Skin epidermis (tissue), 12 donors: Measurements from ENCODE around the gene FGF18.
"Not testable (repeated sequence)": the region's sequence is repeated elsewhere in the genome, so short reads cannot be mapped to it uniquely, and the experiment has no call there.

Experiments
- H3K27ac ChIP-seq, 21 experiments: fragments of 200-600 bp; sonication (generic) in 11 of 21; one replicate each; pipeline ENCODE4 v1.5.0; 2020; ENCODE audit warnings: mild to moderate bottlenecking in 3 of 21, inconsistent platforms in 2 of 21, moderate library complexity in 2 of 21
- H3K4me3 ChIP-seq, 7 experiments: fragments of 200-600 bp; sonication (generic) in 2 of 7; one replicate each; pipeline ENCODE4 v1.5.0; 2020; ENCODE audit warnings: inconsistent platforms in 2 of 7, mild to moderate bottlenecking in 2 of 7, moderate library complexity in 1 of 7

FGF18 gene

GRCh38 chr5:171397599-171397998 lies 21.8 kb upstream of the FGF18 start:
- Histone ChIP-seq H3K27ac (no peak overlapping the region), H3K4me3 (no peak overlapping the region)

DNA sequence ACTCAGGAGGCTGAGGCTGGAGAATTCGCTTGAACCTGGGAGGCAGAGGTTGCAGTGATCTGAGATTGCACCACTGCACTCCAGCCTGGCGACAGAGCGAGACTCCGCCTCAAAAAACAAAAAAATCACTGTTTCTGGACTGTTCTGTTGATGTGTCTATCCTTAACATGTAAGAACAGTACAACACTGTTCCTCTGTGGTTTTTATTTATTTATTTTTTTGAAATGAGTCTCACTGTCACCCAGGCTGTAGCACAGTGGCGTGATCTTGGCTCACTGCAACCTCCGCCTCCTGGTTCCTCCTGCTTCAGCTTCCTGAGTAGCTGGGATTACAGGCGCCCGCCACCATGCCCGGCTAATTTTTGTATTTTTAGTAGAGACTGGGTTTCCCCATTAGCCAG lies 20.8 kb upstream of the FGF18 start:
- H3K4me3 ChIP-seq, H3K27ac ChIP-seq: not testable (repeated sequence)

GRCh38 chr5:171400169-171400568 lies 19.3 kb upstream of the FGF18 start:
- Histone ChIP-seq H3K27ac (no peak overlapping the region), H3K4me3 (no peak overlapping the region)

DNA sequence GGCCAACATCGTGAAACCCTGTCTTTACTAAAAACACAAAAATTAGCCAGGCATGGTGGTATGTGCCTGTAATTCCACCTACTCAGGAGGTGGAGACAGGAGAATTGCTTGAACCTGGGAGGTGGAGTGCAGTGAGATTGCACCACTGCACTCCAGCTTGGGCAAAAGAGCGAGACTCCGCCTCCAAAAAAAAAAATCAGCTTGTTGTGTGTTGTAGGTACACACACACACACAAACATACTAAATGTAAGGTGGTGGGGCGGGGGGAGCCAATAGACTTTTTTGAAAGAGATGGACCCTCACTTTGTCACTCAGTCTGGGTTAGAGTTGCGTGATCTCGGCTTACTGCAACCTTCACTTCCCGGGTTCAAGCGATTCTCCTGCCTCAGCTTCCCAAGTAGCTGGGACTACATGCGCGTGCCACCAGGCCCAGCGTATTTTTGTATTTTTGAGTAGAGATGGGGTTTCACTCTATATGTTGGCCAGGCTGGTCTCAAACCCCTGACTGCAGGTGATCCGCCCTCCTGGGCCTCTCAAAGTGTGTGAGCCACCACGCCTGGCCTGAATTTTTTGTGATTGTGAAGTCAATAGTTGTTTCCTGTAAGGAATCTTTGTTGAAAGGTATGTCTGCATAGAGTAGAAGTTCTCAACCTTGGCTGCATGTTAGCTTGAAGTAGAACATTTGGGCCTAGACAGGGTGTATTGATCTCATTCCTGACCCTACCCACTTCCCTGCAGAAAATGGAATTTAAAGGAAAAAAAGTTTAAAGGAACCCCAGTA lies 18.1 kb upstream of the FGF18 start:
- Histone ChIP-seq H3K27ac (no peak overlapping the region), H3K4me3 (no peak overlapping the region)

GRCh38 chr5:171402751-171403150 lies 16.7 kb upstream of the FGF18 start:
- H3K27ac ChIP-seq, H3K4me3 ChIP-seq: not testable (repeated sequence)

DNA sequence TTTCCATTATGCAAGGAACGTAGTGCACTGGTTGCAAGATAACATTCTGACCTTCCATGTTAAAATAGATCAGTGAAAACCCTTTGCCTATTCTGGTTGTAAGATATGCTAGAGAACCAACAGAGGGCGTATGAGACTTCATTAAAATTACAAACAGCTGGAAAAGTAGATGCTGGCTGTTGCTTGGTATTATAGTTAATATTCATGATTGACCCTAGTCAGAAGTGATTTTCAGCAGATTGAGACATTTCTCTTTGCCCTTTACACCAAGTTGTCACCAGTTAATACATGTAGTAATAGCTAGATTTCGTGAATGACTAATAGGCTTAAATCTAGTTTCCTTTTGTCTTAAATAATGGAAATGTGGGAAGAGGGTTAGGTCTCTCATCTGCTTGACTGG lies 13.8 kb upstream of the FGF18 start:
- Histone ChIP-seq H3K4me3 (no peak overlapping the region), H3K27ac (no peak overlapping the region)

DNA sequence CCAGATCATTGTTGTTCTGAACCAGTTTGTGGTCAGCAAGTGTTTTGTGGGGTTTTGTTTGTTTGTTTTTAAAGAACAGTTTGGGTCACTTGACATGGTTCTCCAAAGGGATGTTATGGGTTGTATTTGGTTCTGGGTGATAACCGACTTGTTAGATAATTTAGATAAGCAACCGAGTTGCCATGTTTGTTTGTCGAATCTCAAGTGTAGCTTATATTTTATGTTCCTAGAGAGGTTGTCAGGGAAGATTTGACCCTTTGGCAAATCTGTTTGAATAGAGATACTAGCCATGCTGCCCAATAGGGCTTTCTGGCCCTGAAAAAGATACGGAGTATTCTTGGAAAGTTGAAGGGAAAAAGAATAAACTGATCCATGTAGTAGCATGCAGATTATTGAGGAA lies 12.2 kb upstream of the FGF18 start:
- Histone ChIP-seq H3K27ac (no peak overlapping the region), H3K4me3 (no peak overlapping the region)

- no peak overlapping the region for H3K4me3 ChIP-seq
- no peak overlapping the region for H3K27ac ChIP-seq
Measured at GRCh38 chr5:171409164-171410136, 10.0 kb upstream of the FGF18 start.

GRCh38 chr5:171410181-171410580 lies 9.3 kb upstream of the FGF18 start:
- no peak overlapping the region for H3K27ac ChIP-seq
- no peak overlapping the region for H3K4me3 ChIP-seq

- H3K4me3 ChIP-seq, result no peak overlapping the region
Measured at GRCh38 chr5:171412186-171412585, 7.3 kb upstream of the FGF18 start.

GRCh38 chr5:171413153-171413910 lies 6.1 kb upstream of the FGF18 start:
- H3K4me3 ChIP-seq, result no peak overlapping the region
- no peak overlapping the region for H3K27ac ChIP-seq

More at GRCh38 chr5:171412186-171412585, 7.3 kb upstream of the FGF18 start:
- no peak overlapping the region for H3K27ac ChIP-seq

DNA sequence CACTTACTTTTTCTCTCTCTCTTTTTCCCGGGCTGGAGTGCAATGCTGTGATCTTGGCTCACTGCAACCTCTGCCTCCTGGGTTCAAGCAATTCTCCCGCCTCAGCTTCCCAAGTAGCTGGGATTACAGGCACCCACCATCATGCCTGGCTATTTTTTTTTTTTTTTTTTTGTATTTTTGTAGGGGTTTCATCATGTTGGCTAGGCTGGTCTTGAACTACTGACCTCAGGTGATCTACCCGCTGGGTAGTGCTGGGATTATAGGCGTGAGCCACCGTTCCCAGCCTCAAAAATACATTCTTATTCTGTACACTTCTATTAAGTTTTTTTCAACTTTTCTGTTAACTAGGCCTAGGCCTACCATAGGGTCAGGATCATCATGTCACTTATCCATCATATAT lies 5.5 kb upstream of the FGF18 start:
- not testable (repeated sequence) for H3K4me3 ChIP-seq, H3K27ac ChIP-seq

DNA sequence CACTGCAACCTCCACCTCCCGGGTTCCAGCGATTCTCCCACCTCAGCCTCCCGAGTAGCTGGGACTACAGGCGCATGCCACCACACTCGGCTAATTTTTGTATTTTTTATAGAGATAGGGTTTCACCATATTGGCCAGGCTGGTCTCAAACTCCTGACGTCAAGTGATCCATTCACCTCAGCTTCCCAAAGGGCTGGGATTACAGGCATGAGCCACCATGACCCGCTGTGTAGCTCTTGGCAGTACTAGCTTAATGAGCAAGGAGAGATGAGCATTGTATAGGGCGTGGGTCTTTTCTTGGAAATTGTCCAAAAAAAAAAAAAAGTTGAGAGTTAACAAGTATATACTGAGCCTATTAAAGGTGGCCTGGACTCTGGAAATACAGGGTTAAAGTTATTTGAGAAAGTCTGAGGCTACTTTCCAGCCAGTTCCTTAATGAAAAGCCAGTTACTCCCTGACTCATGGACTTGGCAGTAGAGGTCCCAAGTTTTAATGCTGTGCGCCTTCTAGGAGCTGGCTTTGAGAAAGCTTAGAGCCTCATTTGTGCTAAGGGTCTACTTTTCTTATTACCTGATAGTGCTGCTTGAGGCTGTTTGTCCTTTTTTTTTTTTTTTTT lies 4.2 kb upstream of the FGF18 start:
- H3K4me3 ChIP-seq, result no peak overlapping the region
- H3K27ac ChIP-seq, result no peak overlapping the region

- Histone ChIP-seq H3K4me3 (no peak overlapping the region), H3K27ac (no peak overlapping the region)
Measured at GRCh38 chr5:171416160-171417049, 3.0 kb upstream of the FGF18 start.

DNA sequence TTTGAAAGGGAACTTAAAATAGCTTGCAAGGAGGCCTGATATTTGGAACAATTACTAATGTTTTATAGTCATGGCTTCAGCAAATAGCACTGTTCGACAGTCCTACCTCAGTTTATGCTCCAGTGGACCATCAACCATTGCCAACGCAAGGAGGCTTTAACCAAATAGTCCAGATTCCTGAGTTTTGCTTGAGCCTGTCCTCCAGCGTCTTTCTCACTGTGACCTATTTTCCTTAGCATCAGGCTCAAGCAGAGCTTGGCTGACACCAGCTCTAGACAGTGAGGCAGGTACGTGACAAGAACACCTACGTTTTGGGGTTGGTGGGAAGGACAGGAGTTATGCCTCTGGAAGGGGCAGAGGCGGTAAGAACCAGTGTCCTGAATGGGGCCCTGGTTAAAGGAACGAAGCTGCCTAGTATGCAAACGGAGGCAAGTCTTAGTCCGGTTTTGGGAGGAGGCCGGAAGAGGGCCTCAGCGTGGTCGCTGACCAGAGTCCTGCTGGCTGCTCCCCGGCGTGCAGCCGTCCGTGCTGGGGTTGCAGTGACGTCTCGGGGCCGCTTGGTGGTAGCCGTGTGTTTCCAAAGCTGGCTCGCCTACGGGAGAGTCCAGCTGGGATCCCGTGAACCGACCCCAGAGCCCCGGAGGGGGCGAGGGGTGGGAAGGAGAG lies 998 bp upstream of the FGF18 start:
- no peak overlapping the region for H3K27ac ChIP-seq
- H3K4me3 ChIP-seq, result peak overlapping the region in 6 of 7 experiments; percentile 19 to 44 (median 24)

DNA sequence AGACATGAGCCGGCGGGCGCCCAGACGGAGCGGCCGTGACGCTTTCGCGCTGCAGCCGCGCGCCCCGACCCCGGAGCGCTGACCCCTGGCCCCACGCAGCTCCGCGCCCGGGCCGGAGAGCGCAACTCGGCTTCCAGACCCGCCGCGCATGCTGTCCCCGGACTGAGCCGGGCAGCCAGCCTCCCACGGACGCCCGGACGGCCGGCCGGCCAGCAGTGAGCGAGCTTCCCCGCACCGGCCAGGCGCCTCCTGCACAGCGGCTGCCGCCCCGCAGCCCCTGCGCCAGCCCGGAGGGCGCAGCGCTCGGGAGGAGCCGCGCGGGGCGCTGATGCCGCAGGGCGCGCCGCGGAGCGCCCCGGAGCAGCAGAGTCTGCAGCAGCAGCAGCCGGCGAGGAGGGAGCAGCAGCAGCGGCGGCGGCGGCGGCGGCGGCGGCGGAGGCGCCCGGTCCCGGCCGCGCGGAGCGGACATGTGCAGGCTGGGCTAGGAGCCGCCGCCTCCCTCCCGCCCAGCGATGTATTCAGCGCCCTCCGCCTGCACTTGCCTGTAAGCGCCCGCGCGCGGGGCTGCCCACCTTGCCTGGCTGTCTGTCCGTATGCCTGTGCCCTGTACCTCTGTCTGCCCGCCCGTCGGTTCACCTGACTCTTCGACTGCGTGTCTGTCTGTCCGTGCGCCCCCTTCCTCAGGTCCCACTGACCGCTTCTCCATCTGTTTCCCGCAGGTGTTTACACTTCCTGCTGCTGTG lies 412 bp downstream of the FGF18 start:
- H3K27ac ChIP-seq, result no peak overlapping the region
- peak overlapping the region; percentile 18 to 44 (median 23) for H3K4me3 ChIP-seq

DNA sequence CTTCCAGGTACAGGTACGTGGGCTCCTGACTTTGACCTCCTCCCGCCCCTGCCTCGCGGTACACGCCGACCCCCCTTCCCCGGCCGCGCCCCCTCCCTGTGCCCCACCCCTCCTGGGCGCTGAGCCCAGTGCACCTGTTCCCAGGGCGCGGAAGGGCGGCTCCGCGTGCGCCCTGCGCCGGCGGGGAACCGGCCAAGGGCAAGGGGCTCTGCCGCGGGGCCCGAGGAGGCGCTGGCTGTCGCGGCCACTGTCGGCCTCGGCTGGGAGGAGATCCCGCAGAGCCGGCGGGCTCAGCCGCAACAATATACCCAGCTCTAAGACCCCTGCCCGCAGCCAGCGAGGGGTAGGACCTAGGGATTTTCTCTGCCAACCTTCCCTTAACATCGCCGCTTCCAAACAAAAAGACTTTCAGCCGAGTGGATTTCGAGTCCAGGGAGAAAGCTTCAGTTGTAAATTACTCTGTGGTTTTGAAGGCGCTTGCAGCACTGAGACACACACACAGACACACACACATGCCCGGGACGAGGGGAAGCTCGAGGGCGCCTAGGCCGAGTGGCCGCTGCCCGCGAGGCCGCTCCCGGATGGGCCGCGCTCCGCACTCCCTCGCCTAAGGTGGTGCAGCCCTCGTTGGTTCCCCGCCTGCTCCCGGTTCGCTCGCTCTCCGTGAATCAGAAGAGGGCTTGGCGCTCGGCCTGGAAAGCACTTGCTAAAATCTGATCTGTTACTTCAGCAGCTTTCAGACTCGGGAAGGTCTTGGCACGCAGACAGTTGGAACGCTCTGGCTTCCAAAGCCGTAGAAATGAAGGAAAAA lies 1.2 kb downstream of the FGF18 start:
- Histone ChIP-seq H3K4me3 (peak overlapping the region in 4 of 7 experiments; percentile 18 to 44 (median 31)), H3K27ac (no peak overlapping the region)
